ENCODE data around the gene PXDN. TPM values are rescaled to one million over a fixed set of nuclear protein-coding genes. Genes with fewer than 3 reads are reported as not detected.

Gene PXDN
- total RNA-seq, 2 experiments from 2014 or later: 1.3 to 1.4 TPM

DNA sequence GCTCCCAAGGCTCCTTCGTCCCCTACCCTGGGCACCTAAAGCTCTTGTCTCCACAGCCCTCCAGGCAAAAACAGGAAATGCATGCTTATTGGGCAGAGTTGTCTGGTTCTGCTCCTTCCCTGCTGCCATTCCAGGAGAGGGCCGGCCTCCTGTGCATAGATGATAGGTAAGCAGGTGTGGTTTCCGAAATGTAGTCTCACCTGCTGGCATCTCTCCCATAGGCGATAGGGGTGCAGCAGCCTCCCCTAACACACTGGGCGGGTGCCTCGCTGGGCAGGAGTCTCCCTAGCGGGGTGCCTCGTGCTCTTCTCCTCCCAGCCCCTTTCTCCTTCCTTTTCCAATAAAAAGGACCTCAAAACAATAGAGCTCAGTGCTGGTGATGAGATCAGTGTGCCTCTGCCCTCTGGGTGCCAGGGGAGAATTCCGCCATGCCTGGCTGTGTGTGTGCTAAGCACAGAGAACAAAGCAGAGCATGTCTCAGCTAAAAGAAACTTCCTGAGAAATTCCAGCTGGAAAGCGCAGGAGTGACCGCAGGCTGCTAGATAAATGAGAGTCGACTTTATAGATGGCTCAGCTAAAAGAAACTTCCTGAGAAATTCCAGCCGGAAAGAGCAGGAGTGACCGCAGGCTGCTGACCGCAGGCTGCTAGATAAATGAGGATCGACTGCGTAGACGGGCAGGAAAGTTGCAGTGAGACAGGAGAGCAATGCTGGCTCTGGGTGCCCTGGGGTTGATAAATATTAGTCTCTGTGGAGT is 11.3 kb upstream of the PXDN start:
- ChIA-PET CTCF (interaction anchor here (1.4 kb wide), 1 partner anchor 11 kb away, joined by 3 read pairs; no protein-coding TSS in a partner anchor), POLR2A (no interaction called here)

GRCh38 chr2:1754461-1755170 is 10.3 kb upstream of the PXDN start:
- POLR2A ChIA-PET: no interaction called here
- CTCF ChIA-PET: interaction anchor here (1.4 to 2.4 kb wide), 2 partner anchors 12 to 132 kb away, joined by 3 to 5 read pairs; no protein-coding TSS in a partner anchor

DNA sequence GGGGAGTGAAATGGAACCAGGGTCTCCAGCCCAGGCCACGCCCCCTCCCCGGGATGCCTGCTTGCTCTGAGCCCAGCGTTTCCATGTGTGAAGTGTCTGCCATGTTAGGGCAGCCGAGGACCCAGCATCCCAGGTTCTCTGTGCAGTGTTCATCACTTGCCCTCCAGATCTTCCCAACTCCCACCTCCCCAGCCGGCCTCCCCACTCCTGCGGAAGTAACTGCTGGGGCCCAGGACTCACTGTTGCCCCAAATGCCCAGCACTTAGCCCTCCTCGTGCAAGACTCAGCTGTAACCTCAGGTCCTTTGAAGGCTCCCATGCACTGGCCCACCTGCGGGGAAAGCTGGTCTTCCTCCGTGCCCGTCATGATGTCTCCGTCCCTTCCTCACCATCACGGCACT is 9.7 kb upstream of the PXDN start:
- ChIA-PET POLR2A (no interaction called here), CTCF (interaction anchor here (2.4 kb wide), 1 partner anchor 132 kb away, joined by 5 read pairs; no protein-coding TSS in a partner anchor)

DNA sequence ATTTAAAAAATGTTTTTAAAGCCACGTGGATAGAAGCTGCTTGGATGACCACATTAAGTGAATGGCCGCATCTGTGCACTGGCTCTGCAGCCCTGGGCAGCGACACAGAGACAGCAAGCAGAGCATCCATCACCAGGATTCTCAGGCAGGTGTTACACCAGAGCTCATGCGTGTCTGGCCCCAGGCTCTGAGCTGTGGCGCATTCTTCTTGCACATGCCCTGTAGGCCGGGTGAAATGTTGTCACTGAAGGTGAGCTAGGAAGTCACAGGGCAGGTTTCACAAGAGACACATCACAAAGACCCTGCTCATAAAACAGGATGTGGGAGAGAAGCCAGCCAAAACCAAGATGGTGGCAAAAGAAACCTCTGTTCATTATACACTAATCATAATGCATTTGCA is 8.4 kb upstream of the PXDN start:
- ChIA-PET CTCF (interaction anchor here (2.4 kb wide), 1 partner anchor 134 kb away, joined by 5 read pairs; no protein-coding TSS in a partner anchor), POLR2A (no interaction called here)

DNA sequence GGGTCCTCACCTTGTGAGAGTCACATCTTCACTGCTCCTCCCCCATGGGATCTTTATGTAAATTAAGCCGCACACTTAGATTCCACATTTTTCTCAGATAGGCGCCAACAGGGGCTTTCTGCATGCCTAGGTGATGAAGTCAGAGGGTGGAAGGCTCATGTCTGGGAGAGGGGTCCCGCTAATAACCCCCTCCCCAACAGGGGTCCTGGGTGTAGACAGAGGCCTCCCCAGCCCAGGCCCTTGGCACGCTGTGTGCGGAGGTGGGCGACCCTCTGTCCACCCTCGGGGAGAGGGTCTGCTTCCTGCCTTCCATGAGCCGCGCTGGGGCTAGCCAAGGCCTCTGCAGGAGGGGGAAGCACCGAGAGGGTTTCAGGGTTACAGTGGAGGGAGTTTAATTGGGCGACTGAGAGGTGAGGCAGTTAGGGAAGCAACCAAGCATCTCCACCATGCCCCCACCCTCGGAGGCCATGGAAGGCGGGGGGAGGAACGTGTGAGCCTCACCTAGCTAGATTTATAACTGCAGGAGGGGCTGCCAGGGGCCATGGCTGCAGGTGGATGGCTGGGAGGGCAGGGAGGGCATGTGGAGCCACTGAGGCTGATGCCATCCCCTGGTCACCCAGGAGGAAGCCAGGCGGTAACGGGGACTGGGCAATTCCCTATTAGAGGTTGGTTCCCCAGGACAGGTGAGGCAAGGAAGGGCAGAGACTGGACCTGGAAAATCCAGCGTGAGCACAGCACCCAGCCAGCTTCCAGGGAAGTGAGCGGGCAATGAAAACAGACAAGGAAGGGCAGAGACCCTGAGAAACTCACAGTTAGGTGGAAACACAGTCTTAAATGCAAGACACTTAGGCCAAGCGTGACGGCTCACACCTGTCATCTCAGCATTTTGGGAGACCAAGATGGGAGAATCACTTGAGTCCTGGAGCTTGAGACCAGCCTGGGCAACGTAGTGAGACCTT is 7.7 kb upstream of the PXDN start:
- CTCF ChIA-PET: interaction anchor here (2.4 kb wide), 1 partner anchor 134 kb away, joined by 5 read pairs; no protein-coding TSS in a partner anchor
- POLR2A ChIA-PET: no interaction called here

- POLR2A ChIA-PET: no interaction called here
- CTCF ChIA-PET: interaction anchor here (1.1 kb wide), 2 partner anchors 15 to 18 kb away, joined by 4 read pairs; no protein-coding TSS in a partner anchor
Measured at GRCh38 chr2:1750933-1751766, 6.8 kb upstream of the PXDN start.

- ChIA-PET CTCF (interaction anchor here (1.1 kb wide), 2 partner anchors 15 to 19 kb away, joined by 4 read pairs; no protein-coding TSS in a partner anchor), POLR2A (no interaction called here)
Measured at GRCh38 chr2:1750270-1750932, 6.1 kb upstream of the PXDN start.

DNA sequence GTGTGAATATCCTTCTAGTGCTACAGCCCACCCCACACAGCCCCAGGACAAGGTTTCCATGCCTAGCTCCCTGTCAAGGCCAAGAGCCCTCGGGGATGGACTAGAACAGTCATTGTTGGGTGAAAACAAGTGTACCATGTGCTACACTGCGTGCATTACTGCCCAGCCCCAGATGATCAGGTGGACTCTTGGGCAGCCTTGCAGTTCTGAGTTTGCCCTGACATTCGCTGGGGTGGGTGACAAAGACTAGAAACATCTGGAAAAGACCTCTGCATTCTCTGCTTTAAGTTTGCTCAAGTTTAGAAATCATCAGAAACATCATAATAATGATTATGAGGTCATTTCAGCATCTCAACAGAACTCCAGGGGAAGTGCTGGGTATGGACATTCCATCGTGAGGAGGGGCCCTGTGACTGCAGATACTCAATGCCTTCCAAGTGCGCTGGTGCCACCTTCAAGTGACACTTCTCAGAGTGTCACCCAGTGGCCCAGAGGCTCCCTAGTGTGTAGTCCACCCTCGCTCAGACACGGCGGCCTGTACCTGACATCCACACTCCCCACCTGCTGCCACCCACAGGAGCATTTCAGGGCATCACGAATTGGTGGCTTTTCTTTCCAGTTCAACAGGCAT is 5.3 kb upstream of the PXDN start:
- CTCF ChIA-PET: no interaction called here

DNA sequence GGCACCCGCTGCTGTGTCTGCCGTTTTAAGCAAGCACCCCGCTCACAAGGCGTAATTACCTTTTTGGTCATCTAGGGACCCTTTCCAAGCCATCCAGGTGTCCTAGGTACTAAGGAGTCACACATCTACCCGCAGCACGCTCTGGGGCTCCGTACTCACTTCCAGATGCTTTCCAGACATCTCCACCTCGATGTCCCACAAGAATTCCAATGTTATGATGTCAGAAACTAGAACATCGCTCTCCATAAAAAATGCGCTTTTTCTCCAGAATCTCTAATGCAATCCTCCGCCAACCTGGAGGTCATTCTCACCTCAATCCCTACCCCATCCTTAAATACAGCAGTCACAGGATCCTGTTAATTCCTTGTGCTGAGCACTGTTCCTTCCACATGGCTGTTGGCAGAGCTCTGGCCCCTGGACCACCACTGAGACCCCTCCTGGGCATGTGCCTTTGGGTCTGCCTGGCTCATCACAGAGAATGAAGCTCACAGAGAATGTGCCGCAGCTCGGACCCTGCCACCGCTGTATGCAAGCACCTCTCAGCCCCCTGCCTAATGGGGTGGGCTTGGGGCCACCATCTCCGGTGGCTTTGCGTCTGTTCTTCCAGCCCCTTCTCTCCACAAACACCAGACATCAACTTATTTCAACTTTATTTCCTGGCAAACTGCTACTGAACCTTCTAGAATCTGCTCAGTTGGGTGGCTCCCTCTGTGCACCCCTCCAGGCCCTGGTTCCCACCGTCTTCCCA is 4.6 kb upstream of the PXDN start:
- POLR2A ChIA-PET: no interaction called here
- CTCF ChIA-PET: no interaction called here

More for the DNA sequence above, 5.3 kb upstream of the PXDN start:
- POLR2A ChIA-PET: no interaction called here

- ChIA-PET POLR2A (no interaction called here), CTCF (no interaction called here)
Measured at GRCh38 chr2:1748176-1748740, 3.9 kb upstream of the PXDN start.

DNA sequence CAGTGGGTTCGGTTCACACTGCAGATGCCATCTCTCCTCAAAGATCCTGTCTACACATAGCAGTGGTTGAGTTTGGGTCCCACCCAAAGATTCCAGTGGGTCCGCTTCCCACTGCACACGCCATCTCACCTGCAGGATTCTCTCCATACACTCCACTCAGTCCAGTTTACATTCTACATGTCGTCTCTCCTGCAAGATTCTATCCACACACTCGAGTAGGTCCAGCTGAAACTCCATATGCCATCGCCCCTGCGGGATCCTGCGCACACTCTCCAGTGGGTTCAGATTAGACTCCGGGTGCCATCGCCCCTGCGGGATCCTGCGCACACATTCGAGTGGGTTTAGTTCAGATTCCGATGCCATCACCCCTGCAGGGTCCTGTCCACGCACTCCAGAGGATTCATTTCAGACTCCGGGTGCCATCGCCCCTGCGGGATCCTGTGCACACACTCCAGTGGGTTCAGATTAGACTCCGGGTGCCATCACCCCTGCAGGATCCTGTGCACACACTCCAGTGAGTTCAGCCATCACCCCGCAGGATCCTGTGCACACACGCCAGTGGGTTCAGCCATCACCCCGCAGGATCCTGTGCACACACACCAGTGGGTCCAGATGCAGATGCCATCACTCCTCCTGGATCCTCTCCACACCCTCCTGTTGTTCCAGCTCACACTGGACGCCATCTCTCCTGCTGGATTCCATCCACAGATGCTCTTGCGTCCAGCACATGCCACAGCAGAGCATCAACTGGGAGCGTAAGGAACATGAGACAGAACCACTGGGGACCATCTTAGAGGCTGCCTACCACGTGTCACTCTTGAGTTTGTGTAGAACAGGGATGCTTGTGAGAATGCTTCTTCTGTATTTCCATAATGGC is 3.0 kb upstream of the PXDN start:
- ChIA-PET POLR2A (no interaction called here), CTCF (no interaction called here)

DNA sequence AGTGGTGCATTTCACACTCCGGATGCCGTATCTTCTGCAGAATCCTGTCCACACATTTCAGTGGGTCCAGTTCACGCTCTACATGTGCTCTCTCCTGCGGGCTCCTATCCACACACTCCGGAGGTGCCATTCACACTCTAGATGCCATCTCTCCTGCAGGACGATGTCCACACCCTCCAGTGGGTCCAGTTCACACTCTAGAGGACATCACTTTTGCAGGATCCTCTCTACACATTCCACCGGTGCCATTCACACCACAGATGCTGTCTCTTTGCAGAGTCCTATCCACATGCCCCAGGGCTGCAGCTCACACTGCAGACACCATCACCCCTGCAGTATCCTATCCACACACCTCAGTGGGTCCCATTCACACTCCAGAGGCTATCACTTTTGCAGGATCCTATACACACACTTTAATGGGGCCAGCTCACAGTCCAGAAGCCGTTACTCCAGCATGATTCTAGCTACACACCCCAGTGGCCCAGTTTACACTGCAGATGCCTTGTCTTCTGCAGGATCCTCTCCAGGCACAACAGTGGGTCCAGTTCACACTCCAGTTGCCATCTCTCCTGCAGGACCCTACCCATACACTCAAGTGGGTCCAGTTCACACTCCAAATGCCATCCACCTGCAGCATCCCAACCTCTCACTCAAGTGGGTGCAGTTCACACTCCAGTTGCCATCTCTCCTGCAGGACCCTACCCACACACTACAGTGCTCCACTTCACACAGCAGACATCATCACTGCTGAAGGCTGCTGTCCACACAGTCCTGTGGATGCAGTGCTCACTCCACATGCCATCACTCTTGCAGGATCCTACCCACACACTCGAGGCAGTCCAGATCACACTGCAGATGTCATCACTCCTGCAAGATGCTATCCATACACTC is 2.1 kb upstream of the PXDN start:
- ChIA-PET CTCF (no interaction called here), POLR2A (no interaction called here)

GRCh38 chr2:1745171-1746023 is 1.1 kb upstream of the PXDN start:
- POLR2A ChIA-PET: no interaction called here

GRCh38 chr2:1744151-1744445 is 217 bp downstream of the PXDN start:
- POLR2A ChIA-PET: no interaction called here
- CTCF ChIA-PET: no interaction called here

More at GRCh38 chr2:1745171-1746023, 1.1 kb upstream of the PXDN start:
- CTCF ChIA-PET: no interaction called here
